ENCODE data around the gene MS4A1.

GRCh38 chr11:60468829-60469228 lies 13.2 kb downstream of the MS4A1 start:
- TF ChIP-seq ZNF138 (CRISPR knock-in tag; conservative IDR thresholded peaks at IDR 0.05) (no peak), ZBTB21 (CRISPR knock-in tag; IDR thresholded peaks at IDR 0.05; ENCODE audit: borderline replicate concordance) (no peak), HMGA2 (CRISPR knock-in tag; IDR thresholded peaks at IDR 0.05) (no peak), SMAD4 (CRISPR knock-in tag; IDR thresholded peaks at IDR 0.05) (no peak), IRF2 (CRISPR knock-in tag; IDR thresholded peaks at IDR 0.05; ENCODE audit: borderline replicate concordance, low read depth) (no peak), AFF4 (CRISPR knock-in tag; IDR thresholded peaks at IDR 0.05; ENCODE audit: borderline replicate concordance) (no peak), USF1 (CRISPR knock-in tag; IDR thresholded peaks at IDR 0.05) (no peak), MXD4 (CRISPR knock-in tag; IDR thresholded peaks at IDR 0.05; ENCODE audit: borderline replicate concordance) (no peak), JUN (CRISPR knock-in tag; IDR thresholded peaks at IDR 0.05) (no peak)
- TF ChIP-seq, protein P1, sequence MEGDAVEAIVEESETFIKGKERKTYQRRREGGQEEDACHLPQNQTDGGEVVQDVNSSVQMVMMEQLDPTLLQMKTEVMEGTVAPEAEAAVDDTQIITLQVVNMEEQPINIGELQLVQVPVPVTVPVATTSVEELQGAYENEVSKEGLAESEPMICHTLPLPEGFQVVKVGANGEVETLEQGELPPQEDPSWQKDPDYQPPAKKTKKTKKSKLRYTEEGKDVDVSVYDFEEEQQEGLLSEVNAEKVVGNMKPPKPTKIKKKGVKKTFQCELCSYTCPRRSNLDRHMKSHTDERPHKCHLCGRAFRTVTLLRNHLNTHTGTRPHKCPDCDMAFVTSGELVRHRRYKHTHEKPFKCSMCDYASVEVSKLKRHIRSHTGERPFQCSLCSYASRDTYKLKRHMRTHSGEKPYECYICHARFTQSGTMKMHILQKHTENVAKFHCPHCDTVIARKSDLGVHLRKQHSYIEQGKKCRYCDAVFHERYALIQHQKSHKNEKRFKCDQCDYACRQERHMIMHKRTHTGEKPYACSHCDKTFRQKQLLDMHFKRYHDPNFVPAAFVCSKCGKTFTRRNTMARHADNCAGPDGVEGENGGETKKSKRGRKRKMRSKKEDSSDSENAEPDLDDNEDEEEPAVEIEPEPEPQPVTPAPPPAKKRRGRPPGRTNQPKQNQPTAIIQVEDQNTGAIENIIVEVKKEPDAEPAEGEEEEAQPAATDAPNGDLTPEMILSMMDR (IDR thresholded peaks at IDR 0.05): no peak
- TF ChIP-seq, protein P2, sequence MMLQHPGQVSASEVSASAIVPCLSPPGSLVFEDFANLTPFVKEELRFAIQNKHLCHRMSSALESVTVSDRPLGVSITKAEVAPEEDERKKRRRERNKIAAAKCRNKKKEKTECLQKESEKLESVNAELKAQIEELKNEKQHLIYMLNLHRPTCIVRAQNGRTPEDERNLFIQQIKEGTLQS (CRISPR knock-in tag; conservative IDR thresholded peaks at IDR 0.05): no peak
- TF ChIP-seq, protein P3, sequence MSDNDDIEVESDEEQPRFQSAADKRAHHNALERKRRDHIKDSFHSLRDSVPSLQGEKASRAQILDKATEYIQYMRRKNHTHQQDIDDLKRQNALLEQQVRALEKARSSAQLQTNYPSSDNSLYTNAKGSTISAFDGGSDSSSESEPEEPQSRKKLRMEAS (CRISPR knock-in tag; IDR thresholded peaks at IDR 0.05): no peak
- TF ChIP-seq, protein P4, sequence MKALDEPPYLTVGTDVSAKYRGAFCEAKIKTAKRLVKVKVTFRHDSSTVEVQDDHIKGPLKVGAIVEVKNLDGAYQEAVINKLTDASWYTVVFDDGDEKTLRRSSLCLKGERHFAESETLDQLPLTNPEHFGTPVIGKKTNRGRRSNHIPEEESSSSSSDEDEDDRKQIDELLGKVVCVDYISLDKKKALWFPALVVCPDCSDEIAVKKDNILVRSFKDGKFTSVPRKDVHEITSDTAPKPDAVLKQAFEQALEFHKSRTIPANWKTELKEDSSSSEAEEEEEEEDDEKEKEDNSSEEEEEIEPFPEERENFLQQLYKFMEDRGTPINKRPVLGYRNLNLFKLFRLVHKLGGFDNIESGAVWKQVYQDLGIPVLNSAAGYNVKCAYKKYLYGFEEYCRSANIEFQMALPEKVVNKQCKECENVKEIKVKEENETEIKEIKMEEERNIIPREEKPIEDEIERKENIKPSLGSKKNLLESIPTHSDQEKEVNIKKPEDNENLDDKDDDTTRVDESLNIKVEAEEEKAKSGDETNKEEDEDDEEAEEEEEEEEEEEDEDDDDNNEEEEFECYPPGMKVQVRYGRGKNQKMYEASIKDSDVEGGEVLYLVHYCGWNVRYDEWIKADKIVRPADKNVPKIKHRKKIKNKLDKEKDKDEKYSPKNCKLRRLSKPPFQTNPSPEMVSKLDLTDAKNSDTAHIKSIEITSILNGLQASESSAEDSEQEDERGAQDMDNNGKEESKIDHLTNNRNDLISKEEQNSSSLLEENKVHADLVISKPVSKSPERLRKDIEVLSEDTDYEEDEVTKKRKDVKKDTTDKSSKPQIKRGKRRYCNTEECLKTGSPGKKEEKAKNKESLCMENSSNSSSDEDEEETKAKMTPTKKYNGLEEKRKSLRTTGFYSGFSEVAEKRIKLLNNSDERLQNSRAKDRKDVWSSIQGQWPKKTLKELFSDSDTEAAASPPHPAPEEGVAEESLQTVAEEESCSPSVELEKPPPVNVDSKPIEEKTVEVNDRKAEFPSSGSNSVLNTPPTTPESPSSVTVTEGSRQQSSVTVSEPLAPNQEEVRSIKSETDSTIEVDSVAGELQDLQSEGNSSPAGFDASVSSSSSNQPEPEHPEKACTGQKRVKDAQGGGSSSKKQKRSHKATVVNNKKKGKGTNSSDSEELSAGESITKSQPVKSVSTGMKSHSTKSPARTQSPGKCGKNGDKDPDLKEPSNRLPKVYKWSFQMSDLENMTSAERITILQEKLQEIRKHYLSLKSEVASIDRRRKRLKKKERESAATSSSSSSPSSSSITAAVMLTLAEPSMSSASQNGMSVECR (CRISPR knock-in tag; IDR thresholded peaks at IDR 0.05; ENCODE audit: borderline replicate concordance): no peak
